ENCODE results near the gene SPRING1. TPM values are rescaled to one million over a fixed set of nuclear protein-coding genes. Genes with fewer than 3 reads are reported as not detected.

Gene SPRING1
- total RNA-seq, 4 donors from 2014 or later = 18.6 to 25.3 (median 20.3) TPM

DNA sequence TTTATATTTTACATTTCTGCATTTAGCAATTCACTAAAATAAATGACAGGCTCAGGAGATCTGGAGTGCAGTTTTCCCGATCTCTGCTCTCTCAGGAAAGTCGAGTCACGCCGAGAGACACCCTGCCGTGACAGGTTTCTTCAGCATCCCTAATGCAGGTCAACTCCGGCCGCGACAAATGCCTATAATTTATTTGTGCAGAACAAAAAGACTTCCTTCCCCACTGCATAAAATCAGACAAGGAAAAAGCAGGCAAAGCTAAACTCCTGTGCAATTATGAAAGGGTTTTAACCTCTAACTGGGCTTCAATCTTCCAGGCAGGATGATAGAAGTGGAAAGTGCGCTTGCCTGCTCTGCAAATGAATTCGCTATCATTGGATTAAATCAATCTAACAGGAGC is 28.1 kb downstream of the SPRING1 start:
- H3K4me3 ChIP-seq (ENCODE audit: low read depth, poor library complexity, severe bottlenecking) = no peak overlapping the region
- 65 to 79% methylated on average over 10 of the region's 10 CpGs for WGBS, 2 donors
- intact Hi-C loops (cut with DNase I; ENCODE audit: low total_unique reads) = no loop called here
- DNase-seq (ENCODE audit: low spot score in 2 of 2) = no peak
- no peak for TF ChIP-seq CTCF (IDR thresholded peaks at IDR 0.05)

DNA sequence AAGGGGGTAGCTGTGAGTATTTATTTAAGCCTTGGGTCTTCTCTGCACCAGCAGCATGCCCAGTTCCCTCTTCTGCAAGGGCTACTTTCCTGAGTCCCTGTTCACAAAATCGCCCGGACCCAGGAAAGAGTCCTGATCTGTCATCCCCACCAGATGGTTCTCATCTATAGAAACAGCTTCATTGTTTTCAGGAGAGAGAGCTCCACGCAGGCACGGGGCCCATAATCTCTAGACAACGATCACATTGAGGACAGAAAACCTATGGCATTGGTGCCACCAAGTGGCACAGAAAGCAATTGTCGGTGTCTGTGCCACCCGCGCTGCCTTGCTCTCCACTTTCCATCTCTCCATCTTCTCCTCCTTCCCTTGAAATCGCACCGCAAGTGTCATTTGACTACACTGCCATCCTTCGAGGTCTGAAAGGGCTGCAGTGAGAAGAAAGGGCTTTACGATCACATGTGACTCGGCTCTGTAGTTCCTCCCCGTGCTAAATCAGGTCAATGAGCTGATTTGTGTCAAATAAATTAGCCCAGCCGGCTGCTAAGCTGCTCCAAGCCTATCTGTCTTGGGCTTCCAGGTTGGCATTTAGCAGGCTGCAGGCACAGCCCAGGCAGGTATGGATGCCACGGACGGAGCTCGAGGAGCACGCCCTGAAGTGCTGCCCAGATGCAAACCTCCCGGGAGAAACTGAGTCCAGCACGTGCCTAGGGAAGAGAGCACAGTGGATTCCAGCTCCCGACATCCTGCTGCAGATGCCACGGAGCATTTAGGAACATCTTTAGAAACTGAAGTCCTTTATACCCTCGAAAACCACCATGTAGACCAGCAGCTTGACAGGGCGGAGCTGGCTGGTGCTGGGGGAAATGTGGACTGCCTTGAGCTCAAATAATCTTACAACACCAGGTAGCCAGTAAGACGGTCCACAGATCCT is 28.8 kb downstream of the SPRING1 start:
- intact Hi-C loops (cut with DNase I; ENCODE audit: low total_unique reads) = no loop called here
- 14 to 17% methylated on average over 26 of the region's 26 CpGs for WGBS, 2 donors
- DNase-seq (ENCODE audit: low spot score in 2 of 2) = peak in 1 of 2 donors; percentile 38
- no peak overlapping the region for H3K4me3 ChIP-seq (ENCODE audit: low read depth, poor library complexity, severe bottlenecking)
- TF ChIP-seq CTCF (IDR thresholded peaks at IDR 0.05) (peak in 1 of 3 donors; percentile 52), POLR2A (IDR thresholded peaks at IDR 0.05) (no peak)

- DNase-seq (ENCODE audit: low spot score in 2 of 2) = no peak
These were observed 30.1 kb downstream of the SPRING1 start for GRCh38 chr12:116707751-116708150.

DNA sequence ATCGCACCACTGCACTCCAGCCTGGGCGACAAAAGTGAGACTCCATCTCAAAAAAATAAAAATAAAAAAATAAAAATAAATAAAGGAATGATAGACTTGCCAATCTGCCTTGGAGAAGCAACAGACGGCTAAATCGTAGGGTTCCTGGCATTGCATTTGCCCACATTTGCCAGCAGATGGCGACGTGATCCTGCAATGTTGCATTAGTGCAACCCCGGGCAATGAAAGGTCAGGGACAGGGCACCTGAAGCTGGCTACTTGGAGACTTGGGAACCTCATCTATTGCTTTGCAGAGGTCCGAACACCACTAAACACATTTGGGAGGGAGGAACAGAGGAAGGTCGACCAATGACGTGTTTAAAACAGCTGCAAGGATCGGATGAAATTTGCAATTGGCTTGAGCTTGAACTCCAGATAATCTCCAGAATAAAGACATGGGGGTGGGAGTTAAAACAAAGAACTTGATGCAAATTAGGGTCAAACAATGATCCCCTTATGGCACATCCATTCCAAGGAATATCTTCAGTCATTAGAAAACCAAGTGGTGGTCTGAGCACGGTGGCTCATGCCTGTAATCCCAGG is 34.6 kb downstream of the SPRING1 start:
- intact Hi-C loops (cut with DNase I; ENCODE audit: low total_unique reads) = no loop called here
- 21 to 24% methylated on average over 12 of the region's 12 CpGs for WGBS, 2 donors
- no peak overlapping the region for H3K4me3 ChIP-seq (ENCODE audit: low read depth, poor library complexity, severe bottlenecking)
- peak; percentile 52 to 94 for DNase-seq (ENCODE audit: low spot score in 2 of 2)
- TF ChIP-seq POLR2A (IDR thresholded peaks at IDR 0.05) = no peak
- TF ChIP-seq CTCF (IDR thresholded peaks at IDR 0.05) = peak in 1 of 3 donors; percentile 73

More at GRCh38 chr12:116707751-116708150, 30.1 kb downstream of the SPRING1 start:
- 90 to 93% methylated on average over 9 of the region's 9 CpGs for WGBS, 2 donors
- H3K4me3 ChIP-seq (ENCODE audit: low read depth, poor library complexity, severe bottlenecking) = no peak overlapping the region
- intact Hi-C loops (cut with DNase I; ENCODE audit: low total_unique reads) = no loop called here
- no peak for TF ChIP-seq CTCF (IDR thresholded peaks at IDR 0.05)
- no peak for TF ChIP-seq POLR2A (IDR thresholded peaks at IDR 0.05)

- 97 to 99% methylated on average over 4 of the region's 4 CpGs for WGBS, 2 donors
- intact Hi-C loops (cut with DNase I; ENCODE audit: low total_unique reads) = no loop called here
- TF ChIP-seq POLR2A (IDR thresholded peaks at IDR 0.05) (no peak), CTCF (IDR thresholded peaks at IDR 0.05) (no peak)
- no peak overlapping the region for H3K4me3 ChIP-seq (ENCODE audit: low read depth, poor library complexity, severe bottlenecking)
- DNase-seq (ENCODE audit: low spot score in 2 of 2) = no peak
These were observed 36.4 kb downstream of the SPRING1 start for GRCh38 chr12:116701432-116701831.
